Left kidney (tissue), 2 donors: ENCODE results near the gene RUNDC3A. TPM values are rescaled to one million over a fixed set of nuclear protein-coding genes. Genes with fewer than 3 reads are reported as not detected.
"Not testable (repeated sequence)": the region's sequence is repeated elsewhere in the genome, so short reads cannot be mapped to it uniquely, and the experiment has no call there.

Experiments
- DNase-seq: peaks from one replicate; pipeline ENCODE4 v3.0.0-alpha.2; 2013
- polyA plus RNA-seq: library from polyadenylated mRNA; unstranded; fragments of 120-200 nt; gene quantifications from one replicate; pipeline ENCODE4 v1.2.1, GENCODE V29; 2013; ENCODE audit not compliant: insufficient read length

Gene RUNDC3A
- polyA plus RNA-seq, 1 donor, result 1.8 TPM

GRCh38 chr17:44318077-44318892 is 9.9 kb downstream of the RUNDC3A start:
- no peak for DNase-seq

- DNase-seq, result no peak
Observed at GRCh38 chr17:44320066-44320465, 11.7 kb downstream of the RUNDC3A start.

GRCh38 chr17:44321246-44322120 is 13.1 kb downstream of the RUNDC3A start:
- no peak for DNase-seq

GRCh38 chr17:44322236-44322895 is 14.0 kb downstream of the RUNDC3A start:
- DNase-seq, result no peak

GRCh38 chr17:44323359-44324091 is 15.1 kb downstream of the RUNDC3A start:
- no peak for DNase-seq

GRCh38 chr17:44324092-44324570 is 15.7 kb downstream of the RUNDC3A start:
- DNase-seq, result no peak

GRCh38 chr17:44324571-44325275 is 16.3 kb downstream of the RUNDC3A start, which contains the start of gene SLC25A39:
Gene SLC25A39 (minus strand): TSS chr17:44324823. CDS start chr17:44323562, 1,261 bp downstream.
- DNase-seq, result peak; percentile 93

GRCh38 chr17:44326861-44327444 is 18.6 kb downstream of the RUNDC3A start:
- DNase-seq, result peak; percentile 94

GRCh38 chr17:44327715-44328449 is 19.5 kb downstream of the RUNDC3A start:
- no peak for DNase-seq

- not testable (repeated sequence) for DNase-seq
Observed at GRCh38 chr17:44329516-44329915, 21.1 kb downstream of the RUNDC3A start.

GRCh38 chr17:44330263-44330662 is 21.9 kb downstream of the RUNDC3A start:
- not testable (repeated sequence) for DNase-seq

- no peak for DNase-seq
Observed at GRCh38 chr17:44331249-44331760, 22.9 kb downstream of the RUNDC3A start.

- DNase-seq, result no peak
Observed at GRCh38 chr17:44333371-44333770, 25.0 kb downstream of the RUNDC3A start.

- DNase-seq, result no peak
Observed at GRCh38 chr17:44334315-44334714, 25.9 kb downstream of the RUNDC3A start.

- DNase-seq, result no peak
Observed at GRCh38 chr17:44334727-44335126, 26.3 kb downstream of the RUNDC3A start.

- no peak for DNase-seq
Observed at GRCh38 chr17:44335564-44335963, 27.2 kb downstream of the RUNDC3A start.

- no peak for DNase-seq
Observed at GRCh38 chr17:44335968-44336367, 27.6 kb downstream of the RUNDC3A start.

- DNase-seq, result no peak
Observed at GRCh38 chr17:44338702-44339101, 30.3 kb downstream of the RUNDC3A start.

- DNase-seq, result not testable (repeated sequence)
Observed at GRCh38 chr17:44340553-44340952, 32.2 kb downstream of the RUNDC3A start.
